Activated T-helper 2 cell treated with anti-CD3 and anti-CD28 coated beads, Interferon-gamma antibody, Interleukin-2, Interleukin-4, amounts not matched to agents 10 μg/mL and 5 μg/mL and 100 μg/mL, durations not matched to agents 14 hours and 24 hours and 36 hours (primary cell): ENCODE measurements around the gene QRICH1. TPM values are rescaled to one million over a fixed set of nuclear protein-coding genes. Genes with fewer than 3 reads are reported as not detected.
"Not testable (repeated sequence)": the region's sequence is repeated elsewhere in the genome, so short reads cannot be mapped to it uniquely, and the experiment has no call there.

Experiments
- DNase-seq: peaks from one replicate; pipeline ENCODE4 v3.0.0; 2021; ENCODE audit warnings: low spot score
- H3K27ac Mint-ChIP-seq: one replicate; pipeline ENCODE4 v1.8.0; 2021; ENCODE audit warnings: mixed read lengths
- H3K27me3 Mint-ChIP-seq: one replicate; pipeline ENCODE4 v1.8.0; 2021; ENCODE audit warnings: low read depth, mixed read lengths
- H3K36me3 Mint-ChIP-seq: one replicate; pipeline ENCODE4 v1.8.0; 2021; ENCODE audit warnings: low read depth, mixed read lengths
- H3K4me1 Mint-ChIP-seq: one replicate; pipeline ENCODE4 v1.8.0; 2021; ENCODE audit warnings: low read depth, mixed read lengths
- H3K4me3 Mint-ChIP-seq: one replicate; pipeline ENCODE4 v1.8.0; 2021; ENCODE audit warnings: low read depth, mild to moderate bottlenecking, moderate library complexity, mixed read lengths
- H3K9me3 Mint-ChIP-seq: one replicate; pipeline ENCODE4 v1.8.0; 2021; ENCODE audit warnings: mixed read lengths
- intact Hi-C: fragments of 100-400 bp; cut with micrococcal nuclease; formaldehyde crosslinking; loops from one replicate; pipeline ENCODE4 v1.15.1; 2023
- total RNA-seq: library from RNA; stranded (reverse); gene quantifications from 2 replicates; pipeline ENCODE4 v1.2.3, GENCODE V29; 2022

The QRICH1 gene
- total RNA-seq, 1 donor from 2014 or later: 164 TPM

GRCh38 chr3:49017971-49018706 is 75.7 kb downstream of the QRICH1 start, which contains the start of gene DALRD3:
Gene DALRD3 (minus strand): TSS chr3:49018580. CDS start chr3:49018564, 16 bp downstream.
- DNase-seq: peak; percentile 68
- Mint-ChIP-seq H3K9me3 (no peaks in the 10 kb centered on the region), H3K36me3 (peaks cover 38% of the 10 kb centered on the region), H3K27me3 (no peaks in the 10 kb centered on the region), H3K4me3 (peak within 1 kb of the TSS; percentile 95), H3K27ac (peak within 1 kb of the TSS; percentile 83), H3K4me1 (peaks cover 9% of the 10 kb centered on the region)
- intact Hi-C loops: no loop called here

GRCh38 chr3:49017229-49017970 is 76.5 kb downstream of the QRICH1 start:
- H3K27ac Mint-ChIP-seq: peak overlapping the region; percentile 22
- H3K36me3 Mint-ChIP-seq: peaks cover 32% of the 10 kb centered on the region
- no peak for DNase-seq
- H3K27me3 Mint-ChIP-seq: no peaks in the 10 kb centered on the region
- peak overlapping the region; percentile 95 for H3K4me3 Mint-ChIP-seq
- no peaks in the 10 kb centered on the region for H3K9me3 Mint-ChIP-seq
- intact Hi-C loops: no loop called here
- H3K4me1 Mint-ChIP-seq: peaks cover 6% of the 10 kb centered on the region

GRCh38 chr3:49016414-49017228 is 77.2 kb downstream of the QRICH1 start:
- Mint-ChIP-seq H3K27ac (no peak overlapping the region), H3K27me3 (no peaks in the 10 kb centered on the region), H3K9me3 (no peaks in the 10 kb centered on the region), H3K4me1 (peaks cover 6% of the 10 kb centered on the region), H3K4me3 (peak overlapping the region; percentile 13), H3K36me3 (peaks cover 38% of the 10 kb centered on the region)
- DNase-seq: no peak
- intact Hi-C loops: no loop called here

- DNase-seq: no peak
- intact Hi-C loops: no loop called here
- H3K27ac Mint-ChIP-seq: no peak overlapping the region
- no peaks in the 10 kb centered on the region for H3K27me3 Mint-ChIP-seq
- peaks cover 43% of the 10 kb centered on the region for H3K36me3 Mint-ChIP-seq
- no peaks in the 10 kb centered on the region for H3K9me3 Mint-ChIP-seq
- H3K4me1 Mint-ChIP-seq: peaks cover 6% of the 10 kb centered on the region
- H3K4me3 Mint-ChIP-seq: peak overlapping the region; percentile 42
Observed at GRCh38 chr3:49015765-49016164, 78.1 kb downstream of the QRICH1 start.

GRCh38 chr3:49015072-49015471 is 78.8 kb downstream of the QRICH1 start:
- no peak for DNase-seq
- Mint-ChIP-seq H3K9me3 (no peaks in the 10 kb centered on the region), H3K36me3 (peaks cover 41% of the 10 kb centered on the region), H3K27ac (no peak overlapping the region), H3K4me3 (no peak overlapping the region), H3K4me1 (peaks cover 6% of the 10 kb centered on the region), H3K27me3 (no peaks in the 10 kb centered on the region)
- intact Hi-C loops: no loop called here

- no peak overlapping the region for H3K4me3 Mint-ChIP-seq
- no peak for DNase-seq
- no peaks in the 10 kb centered on the region for H3K27me3 Mint-ChIP-seq
- intact Hi-C loops: no loop called here
- peaks cover 8% of the 10 kb centered on the region for H3K4me1 Mint-ChIP-seq
- no peaks in the 10 kb centered on the region for H3K9me3 Mint-ChIP-seq
- H3K27ac Mint-ChIP-seq: no peak overlapping the region
- peaks cover 44% of the 10 kb centered on the region for H3K36me3 Mint-ChIP-seq
Observed at GRCh38 chr3:49013738-49014660, 79.9 kb downstream of the QRICH1 start.

- H3K4me3 Mint-ChIP-seq: no peak overlapping the region
- intact Hi-C loops: no loop called here
- no peak for DNase-seq
- H3K9me3 Mint-ChIP-seq: no peaks in the 10 kb centered on the region
- peaks cover 8% of the 10 kb centered on the region for H3K4me1 Mint-ChIP-seq
- H3K27ac Mint-ChIP-seq: no peak overlapping the region
- H3K36me3 Mint-ChIP-seq: peaks cover 47% of the 10 kb centered on the region
- H3K27me3 Mint-ChIP-seq: no peaks in the 10 kb centered on the region
Observed at GRCh38 chr3:49013113-49013737, 80.6 kb downstream of the QRICH1 start.

GRCh38 chr3:49012441-49013017 is 81.3 kb downstream of the QRICH1 start:
- no peak overlapping the region for H3K4me3 Mint-ChIP-seq
- H3K4me1 Mint-ChIP-seq: peaks cover 12% of the 10 kb centered on the region
- no peak for DNase-seq
- H3K27ac Mint-ChIP-seq: no peak overlapping the region
- peaks cover 51% of the 10 kb centered on the region for H3K36me3 Mint-ChIP-seq
- intact Hi-C loops: no loop called here
- no peaks in the 10 kb centered on the region for H3K27me3 Mint-ChIP-seq
- no peaks in the 10 kb centered on the region for H3K9me3 Mint-ChIP-seq

- Mint-ChIP-seq H3K36me3 (peaks cover 33% of the 10 kb centered on the region), H3K27me3 (no peaks in the 10 kb centered on the region), H3K9me3 (no peaks in the 10 kb centered on the region), H3K4me1 (peaks cover 15% of the 10 kb centered on the region), H3K27ac (peak overlapping the region; percentile 14), H3K4me3 (no peak overlapping the region)
- DNase-seq: no peak
- intact Hi-C loops: no loop called here
Observed at GRCh38 chr3:49009396-49009795, 84.5 kb downstream of the QRICH1 start.

GRCh38 chr3:49008627-49009026 is 85.2 kb downstream of the QRICH1 start:
- intact Hi-C loops, H3K9me3 Mint-ChIP-seq, H3K27me3 Mint-ChIP-seq, DNase-seq: not testable (repeated sequence)
- Mint-ChIP-seq H3K36me3 (peaks cover 26% of the 10 kb centered on the region), H3K4me1 (peaks cover 15% of the 10 kb centered on the region), H3K27ac (peak overlapping the region; percentile 99), H3K4me3 (peak overlapping the region; percentile 98)

GRCh38 chr3:49007771-49008528 is 85.9 kb downstream of the QRICH1 start:
- peak overlapping the region; percentile 98 for H3K4me3 Mint-ChIP-seq
- no peaks in the 10 kb centered on the region for H3K27me3 Mint-ChIP-seq
- H3K4me1 Mint-ChIP-seq: peaks cover 15% of the 10 kb centered on the region
- peaks cover 25% of the 10 kb centered on the region for H3K36me3 Mint-ChIP-seq
- peak; percentile 86 for DNase-seq
- no peaks in the 10 kb centered on the region for H3K9me3 Mint-ChIP-seq
- intact Hi-C loops: loop anchor here (1.0 kb wide), 3 partner anchors 13 to 86 kb away; partner anchors contain the start of gene QRICH1
- H3K27ac Mint-ChIP-seq: peak overlapping the region; percentile 99
